ENCODE results near the gene CTNNA2. TPM values are rescaled to one million over a fixed set of nuclear protein-coding genes. Genes with fewer than 3 reads are reported as not detected.

The CTNNA2 gene
- total and polyA plus RNA-seq, 2 of the 8 experiments (the other 6 are each of a cell fraction or from before 2014, with no cell fraction given), result 3.9 to 9.0 TPM

- no peaks in the 10 kb centered on the region; the same call in 1 of the 2 replicates for H3K23me2 ChIP-seq (ENCODE audit: low read depth, low read length)
- no peak overlapping the region for H3K23ac ChIP-seq (ENCODE audit: insufficient read length)
- H3K18ac ChIP-seq (ENCODE audit: extremely low read depth, low read length), result no peak overlapping the region
- H4K91ac ChIP-seq (replicated peaks; ENCODE audit: insufficient read length, low read length), result no peak overlapping the region
- H3K56ac ChIP-seq (replicated peaks; ENCODE audit: insufficient read length, low read depth, low read length), result no peak overlapping the region
- no peak for DNase-seq (ENCODE audit: low read depth in 1 of 2, low spot score in 2 of 2)
- no peak overlapping the region for H2AK5ac ChIP-seq (ENCODE audit: low read depth, low read length)
- H4K8ac ChIP-seq (ENCODE audit: extremely low read depth, insufficient read depth, low read length), result no peak overlapping the region
- H2AFZ ChIP-seq (ENCODE audit: low read length), result no peak overlapping the region
- ChIA-PET POLR2A (ENCODE audit: partially characterized antibody) (no interaction called here), CTCF (ENCODE audit: partially characterized antibody) (no interaction called here)
- H2BK12ac ChIP-seq (ENCODE audit: low read depth, low read length), result no peak overlapping the region
- H3K4me1 ChIP-seq (replicated peaks in 1 of 4; ENCODE audit: control insufficient read depth in 3 of 4, insufficient read depth in 4 of 4, low read length in 3 of 4), result no peaks in the 10 kb centered on the region
- H3K27ac ChIP-seq (ENCODE audit: low read depth, low read length), result no peak overlapping the region
- H2BK20ac ChIP-seq (ENCODE audit: low read length), result no peak overlapping the region
- no peaks in the 10 kb centered on the region for H3K79me2 ChIP-seq (ENCODE audit: control insufficient read depth in 1 of 2, insufficient read depth in 2 of 2, low read length in 2 of 2)
- peaks cover 0 to 1% (median 0%) of the 10 kb centered on the region in 4 experiments; a peak in 1 of 7 replicates for H3K27me3 ChIP-seq (replicated peaks in 1 of 4; ENCODE audit: control insufficient read depth in 3 of 4, extremely low read depth in 1 of 4, insufficient read depth in 3 of 4, low read length in 3 of 4)
- H3K9ac ChIP-seq (replicated peaks in 1 of 4; ENCODE audit: extremely low read depth in 1 of 4, low read depth in 3 of 4, low read length in 3 of 4), result no peak overlapping the region
- no peak overlapping the region for H3K4me3 ChIP-seq (ENCODE audit: extremely low read depth in 1 of 4, insufficient read depth in 2 of 4, low read depth in 3 of 4, low read length in 4 of 4)
- H4K20me1 ChIP-seq (replicated peaks in 1 of 2; ENCODE audit: control insufficient read depth in 1 of 2, insufficient read depth in 2 of 2, low read length in 2 of 2), result no peaks in the 10 kb centered on the region
- peaks cover 5 to 24% of the 10 kb centered on the region in 2 experiments; a peak in 3 of 4 replicates for H3K9me3 ChIP-seq (ENCODE audit: insufficient read depth in 2 of 2, low read depth in 1 of 2, low read length in 1 of 2)
- no peaks in the 10 kb centered on the region for H3K36me3 ChIP-seq (ENCODE audit: control insufficient read depth in 2 of 4, insufficient read depth in 4 of 4, low read length in 3 of 4)
- H2BK120ac ChIP-seq (replicated peaks; ENCODE audit: low read depth, low read length), result no peak overlapping the region
- no peak overlapping the region for H3K4ac ChIP-seq (replicated peaks; ENCODE audit: insufficient read length, low read depth, low read length)
- H4K5ac ChIP-seq (ENCODE audit: insufficient read length, low read depth, low read length), result no peak overlapping the region
- no peak overlapping the region for H2BK5ac ChIP-seq (ENCODE audit: low read depth, low read length)
- no peak overlapping the region for H3K4me2 ChIP-seq (ENCODE audit: insufficient read depth in 1 of 2, low read depth in 2 of 2, low read length in 2 of 2)
- TF ChIP-seq SUZ12 (IDR thresholded peaks at IDR 0.05; ENCODE audit: low read length), result no peak
- TF ChIP-seq NANOG (IDR thresholded peaks at IDR 0.05; ENCODE audit: insufficient read depth, low read depth, low read length, poor library complexity, severe bottlenecking), result no peak
- TF ChIP-seq USF2 (IDR thresholded peaks at IDR 0.05; ENCODE audit: low read length), result no peak
- WGBS, 2 experiments (ENCODE audit: extremely low coverage in 1 of 2, insufficient coverage in 1 of 2, insufficient read length in 1 of 2, insufficient replicate concordance in 2 of 2, low coverage in 1 of 2, low lambda C conversion rate in 2 of 2, missing lambda C conversion rate in 1 of 2), result 88% methylated on average over 2 of the region's 2 CpGs; no CpG with 5 or more reads in 1 of the 2 experiments
- H2BK15ac ChIP-seq (ENCODE audit: low read length), result no peak overlapping the region
- no peak overlapping the region for H3K14ac ChIP-seq (ENCODE audit: insufficient read length)
- FAIRE-seq, result no peak
- no peaks in the 10 kb centered on the region for H3K79me1 ChIP-seq (ENCODE audit: low read depth, low read length)
Measured at GRCh38 chr2:80205498-80205897, 692.6 kb downstream of the CTNNA2 start.

Data from H1 (cell line).